ENCODE measurements around the gene PLA2G2F.

Gene PLA2G2F

GRCh38 chr1:20142001-20142710 is 3.0 kb downstream of the PLA2G2F start:
- no peak for DNase-seq (ENCODE audit: low read depth, low spot score)

- DNase-seq (ENCODE audit: low read depth, low spot score): no peak
These were observed 4.2 kb downstream of the PLA2G2F start for GRCh38 chr1:20143318-20143717.

GRCh38 chr1:20143734-20144565 is 4.8 kb downstream of the PLA2G2F start:
- no peak for DNase-seq (ENCODE audit: low read depth, low spot score)

- DNase-seq (ENCODE audit: low read depth, low spot score): no peak
These were observed 8.9 kb downstream of the PLA2G2F start for GRCh38 chr1:20147846-20148570.

- DNase-seq (ENCODE audit: low read depth, low spot score): no peak
These were observed 9.7 kb downstream of the PLA2G2F start for GRCh38 chr1:20148571-20149500.

- DNase-seq (ENCODE audit: low read depth, low spot score): no peak
These were observed 10.6 kb downstream of the PLA2G2F start for GRCh38 chr1:20149601-20150325.

GRCh38 chr1:20150326-20150705 is 11.2 kb downstream of the PLA2G2F start:
- DNase-seq (ENCODE audit: low read depth, low spot score): no peak

GRCh38 chr1:20150969-20151368 is 11.8 kb downstream of the PLA2G2F start:
- DNase-seq (ENCODE audit: low read depth, low spot score): no peak

- peak; percentile 86 for DNase-seq (ENCODE audit: low read depth, low spot score)
These were observed 12.9 kb downstream of the PLA2G2F start for GRCh38 chr1:20151906-20152598.

GRCh38 chr1:20152599-20152930 is 13.4 kb downstream of the PLA2G2F start:
- no peak for DNase-seq (ENCODE audit: low read depth, low spot score)

GRCh38 chr1:20153000-20153418 is 13.9 kb downstream of the PLA2G2F start:
- DNase-seq (ENCODE audit: low read depth, low spot score): peak; percentile 33

- no peak for DNase-seq (ENCODE audit: low read depth, low spot score)
These were observed 15.2 kb downstream of the PLA2G2F start for GRCh38 chr1:20154301-20154831.

GRCh38 chr1:20158358-20159070 is 19.4 kb downstream of the PLA2G2F start:
- no peak for DNase-seq (ENCODE audit: low read depth, low spot score)

- DNase-seq (ENCODE audit: low read depth, low spot score): peak; percentile 9
These were observed 20.9 kb downstream of the PLA2G2F start for GRCh38 chr1:20160034-20160433.

- DNase-seq (ENCODE audit: low read depth, low spot score): no peak
These were observed 25.6 kb downstream of the PLA2G2F start for GRCh38 chr1:20164694-20165202.

GRCh38 chr1:20165522-20165951 is 26.4 kb downstream of the PLA2G2F start:
- peak; percentile 15 for DNase-seq (ENCODE audit: low read depth, low spot score)

GRCh38 chr1:20166051-20166450 is 26.9 kb downstream of the PLA2G2F start:
- DNase-seq (ENCODE audit: low read depth, low spot score): no peak

- no peak for DNase-seq (ENCODE audit: low read depth, low spot score)
These were observed 28.0 kb downstream of the PLA2G2F start for GRCh38 chr1:20167126-20167525.

Measured in astrocyte of the hippocampus (primary cell).